Endothelial cell of umbilical vein (primary cell): ENCODE data around the gene KCNQ1OT1. TPM values are rescaled to one million over a fixed set of nuclear protein-coding genes. Genes with fewer than 3 reads are reported as not detected.

ENCODE experiments used
- BruUV-seq: library from RNA; stranded (reverse); fragments of 400-500 nt; replicated peaks from 2 replicates; lab custom pipeline; 2021; lab: Mats Ljungman, UMichigan
- CTCF ChIA-PET: fragments of 300-600, 350-600 bp; sonication (Branson Sonifier 250); formaldehyde crosslinking; loops from one replicate; lab custom pipeline; 2021; ENCODE audit warnings: antibody characterized with exemption, inconsistent platforms; lab: Charles Lee
- POLR2A ChIA-PET: fragments of 300-600, 350-600 bp; sonication (Branson Sonifier 250); formaldehyde crosslinking; loops from one replicate; lab custom pipeline; 2021; ENCODE audit warnings: antibody characterized with exemption, inconsistent platforms; lab: Charles Lee
- DNase-seq: peaks from one replicate; pipeline ENCODE4 v3.0.0-alpha.2; 2011; ENCODE audit warnings: low read depth, low spot score
- FAIRE-seq: peaks from 2 replicates; lab custom pipeline; 2011; peaks lifted over from hg19 to GRCh38; lab: Jason Lieb, UNC
- H2AFZ ChIP-seq: 2 replicates; pipeline ENCODE4 v1.6.0; 2012; ENCODE audit warnings: low read depth, low read length, control low read depth, inconsistent platforms
- H3K27ac ChIP-seq: 2 replicates; pipeline ENCODE4 v1.5.1; 2011; ENCODE audit warnings: low read depth, mild to moderate bottlenecking, control low read depth, low read length, moderate library complexity; ENCODE audit not compliant: insufficient read depth
- H3K27me3 ChIP-seq, 2 experiments: 2 replicates each; pipeline versions ENCODE4 v1.6.0 to v1.6.1; 2011; ENCODE audit warnings: low read length in 2 of 2, mixed read lengths in 1 of 2; ENCODE audit not compliant: control insufficient read depth in 2 of 2, insufficient read depth in 2 of 2
- H3K36me3 ChIP-seq, 2 experiments: 2 replicates in 1 of 2; 3 replicates in 1 of 2; pipeline ENCODE4 v1.5.1; 2011; ENCODE audit warnings: low read length in 2 of 2, mild to moderate bottlenecking in 1 of 2, moderate library complexity in 1 of 2; ENCODE audit not compliant: control insufficient read depth in 2 of 2, insufficient read depth in 2 of 2; ENCODE audit errors: extremely low read depth in 1 of 2
- H3K4me1 ChIP-seq: 3 replicates; pipeline ENCODE4 v1.5.1; 2011; ENCODE audit warnings: mild to moderate bottlenecking, low read length; ENCODE audit not compliant: control insufficient read depth, insufficient read depth; ENCODE audit errors: extremely low read depth
- H3K4me2 ChIP-seq: 2 replicates; pipeline ENCODE4 v1.6.1; 2011; ENCODE audit warnings: low read length, control low read depth, mixed read lengths; ENCODE audit not compliant: insufficient read depth
- H3K4me3 ChIP-seq, 3 experiments: fragments of 200-600 bp in 1 of 3; sonication (generic), shearing (Covaris generic) in 1 of 3; replicated peaks in 1 of 3; 2 replicates each; pipeline ENCODE4 v1.5.1; 2011 to 2016; ENCODE audit warnings: control low read depth in 3 of 3, low read length in 3 of 3, mild to moderate bottlenecking in 2 of 3, inconsistent platforms in 1 of 3, low read depth in 1 of 3, moderate library complexity in 1 of 3; ENCODE audit not compliant: insufficient read depth in 1 of 3
- H3K79me2 ChIP-seq: 2 replicates; pipeline ENCODE4 v1.6.0; 2012; ENCODE audit warnings: low read length, inconsistent platforms; ENCODE audit not compliant: control insufficient read depth, insufficient read depth
- H3K9ac ChIP-seq: replicated peaks from 2 replicates; pipeline ENCODE3; 2011; ENCODE audit warnings: low read length, control low read depth; ENCODE audit not compliant: insufficient read depth; ENCODE audit errors: extremely low read depth
- H3K9me1 ChIP-seq: replicated peaks from 3 replicates; pipeline ENCODE4 v1.6.0; 2011; ENCODE audit warnings: mild to moderate bottlenecking, low read length; ENCODE audit not compliant: control insufficient read depth, insufficient read depth; ENCODE audit errors: extremely low read depth
- H3K9me3 ChIP-seq: replicated peaks from 2 replicates; pipeline ENCODE4 v1.5.1; 2012; ENCODE audit warnings: low read length, inconsistent platforms; ENCODE audit not compliant: control insufficient read depth, insufficient read depth
- H4K20me1 ChIP-seq: replicated peaks from 2 replicates; pipeline ENCODE3; 2011; ENCODE audit warnings: mild to moderate bottlenecking, low read length; ENCODE audit not compliant: control insufficient read depth, insufficient read depth; ENCODE audit errors: extremely low read depth
- FOS ChIP-seq: IDR thresholded peaks from 2 replicates; pipeline ENCODE4 v1.6.1; 2011; ENCODE audit warnings: mild to moderate bottlenecking, low read length, moderate library complexity, borderline replicate concordance; ENCODE audit not compliant: insufficient read depth
- GATA2 ChIP-seq: IDR thresholded peaks from 2 replicates; pipeline ENCODE4 v1.7.0; 2011; ENCODE audit warnings: low read depth, mild to moderate bottlenecking, moderate library complexity, mixed read lengths, low read length; ENCODE audit not compliant: insufficient read length, insufficient read depth
- JUN ChIP-seq: IDR thresholded peaks from 2 replicates; pipeline ENCODE4 v1.6.1; 2011; ENCODE audit warnings: borderline replicate concordance, low read depth; ENCODE audit not compliant: insufficient read length, insufficient read depth
- MYC ChIP-seq: IDR thresholded peaks from one replicate; pipeline ENCODE4 v1.6.1; 2011; ENCODE audit warnings: mild to moderate bottlenecking, low read depth, low read length
- POLR2AphosphoS5 ChIP-seq: IDR thresholded peaks from 2 replicates; pipeline ENCODE4 v1.6.1; 2012; ENCODE audit warnings: low read depth, mild to moderate bottlenecking, control low read depth, low read length, moderate library complexity; ENCODE audit not compliant: insufficient read depth
- dilution Hi-C: fragments of 300-500 bp; cut with MboI; formaldehyde crosslinking; loops from one replicate; pipeline ENCODE4 v1.15.0; 2019; ENCODE audit warnings: low sequenced_read_pairs; ENCODE audit not compliant: extremely low pct_ligation_motif_present
- intact Hi-C: fragments of 100-400 bp; cut with micrococcal nuclease; formaldehyde crosslinking; loops from one replicate; pipeline ENCODE4 v1.10.0; 2022
- polyA plus RNA-seq, 4 experiments: library from polyadenylated mRNA; depleted of rRNA in 3 of 4; stranded (reverse) in 3 of 4; unstranded in 1 of 4; fragments of >200 nt; gene quantifications; 2 replicates each; pipeline versions ENCODE4 v1.2.1 to v1.2.3, GENCODE V29; 2011 to 2012; ENCODE audit warnings: missing spikeins in 1 of 4
- total RNA-seq: library from RNA; stranded (reverse); gene quantifications from 2 replicates; pipeline ENCODE4 v1.2.3, GENCODE V29; 2021
- TF ChIP-seq, protein P1 (sequence below), 2 donors: IDR thresholded peaks; 1 replicate in 1 of 2; 2 replicates in 1 of 2; pipeline ENCODE4 v1.5.1; 2011; ENCODE audit warnings: low read length in 2 of 2, mild to moderate bottlenecking in 2 of 2, moderate library complexity in 2 of 2, control low read depth in 1 of 2, inconsistent platforms in 1 of 2, low read depth in 1 of 2; ENCODE audit not compliant: insufficient read depth in 1 of 2; ENCODE audit errors: extremely low read depth in 1 of 2

Gene KCNQ1OT1
- total and polyA plus RNA-seq, 2 donors (not counting 3 experiments of a cell fraction or from before 2014, with no cell fraction given) = 0.11 to 1.8 TPM

GRCh38 chr11:2576111-2576510 lies 123.7 kb downstream of the KCNQ1OT1 start:
- Histone ChIP-seq H4K20me1 (no peaks in the 10 kb centered on the region), H3K36me3 (no peaks in the 10 kb centered on the region), H3K4me1 (no peaks in the 10 kb centered on the region), H2AFZ (no peak overlapping the region), H3K4me2 (no peak overlapping the region), H3K9me3 (no peaks in the 10 kb centered on the region), H3K4me3 (no peak overlapping the region), H3K9me1 (no peaks in the 10 kb centered on the region), H3K27ac (no peak overlapping the region), H3K9ac (no peak overlapping the region), H3K27me3 (no peaks in the 10 kb centered on the region), H3K79me2 (no peaks in the 10 kb centered on the region)
- POLR2A ChIA-PET = no interaction called here
- TF ChIP-seq GATA2 (no peak), POLR2AphosphoS5 (no peak), JUN (no peak)
- TF ChIP-seq, protein P1, sequence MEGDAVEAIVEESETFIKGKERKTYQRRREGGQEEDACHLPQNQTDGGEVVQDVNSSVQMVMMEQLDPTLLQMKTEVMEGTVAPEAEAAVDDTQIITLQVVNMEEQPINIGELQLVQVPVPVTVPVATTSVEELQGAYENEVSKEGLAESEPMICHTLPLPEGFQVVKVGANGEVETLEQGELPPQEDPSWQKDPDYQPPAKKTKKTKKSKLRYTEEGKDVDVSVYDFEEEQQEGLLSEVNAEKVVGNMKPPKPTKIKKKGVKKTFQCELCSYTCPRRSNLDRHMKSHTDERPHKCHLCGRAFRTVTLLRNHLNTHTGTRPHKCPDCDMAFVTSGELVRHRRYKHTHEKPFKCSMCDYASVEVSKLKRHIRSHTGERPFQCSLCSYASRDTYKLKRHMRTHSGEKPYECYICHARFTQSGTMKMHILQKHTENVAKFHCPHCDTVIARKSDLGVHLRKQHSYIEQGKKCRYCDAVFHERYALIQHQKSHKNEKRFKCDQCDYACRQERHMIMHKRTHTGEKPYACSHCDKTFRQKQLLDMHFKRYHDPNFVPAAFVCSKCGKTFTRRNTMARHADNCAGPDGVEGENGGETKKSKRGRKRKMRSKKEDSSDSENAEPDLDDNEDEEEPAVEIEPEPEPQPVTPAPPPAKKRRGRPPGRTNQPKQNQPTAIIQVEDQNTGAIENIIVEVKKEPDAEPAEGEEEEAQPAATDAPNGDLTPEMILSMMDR (IDR thresholded peaks at IDR 0.05; ENCODE audit: extremely low read depth in 1 of 2, insufficient read depth in 1 of 2, low read depth in 1 of 2, low read length in 2 of 2) = no peak
- intact Hi-C loops (no loop called here), dilution Hi-C loops (no loop called here)
- BruUV-seq = no TSS peak
- CTCF ChIA-PET = no interaction called here
- DNase-seq = no peak
- no peak for FAIRE-seq

GRCh38 chr11:2575591-2576051 lies 124.2 kb downstream of the KCNQ1OT1 start:
- no peaks in the 10 kb centered on the region for H3K9me3 ChIP-seq
- CTCF ChIA-PET = no interaction called here

More at GRCh38 chr11:2575591-2576051, 124.2 kb downstream of the KCNQ1OT1 start:
- Histone ChIP-seq H3K9ac (no peak overlapping the region), H3K27me3 (no peaks in the 10 kb centered on the region), H2AFZ (no peak overlapping the region), H3K9me1 (no peaks in the 10 kb centered on the region), H3K79me2 (no peaks in the 10 kb centered on the region), H3K4me2 (no peak overlapping the region), H3K4me1 (no peaks in the 10 kb centered on the region), H3K4me3 (no peak overlapping the region), H4K20me1 (no peaks in the 10 kb centered on the region), H3K27ac (no peak overlapping the region), H3K36me3 (no peaks in the 10 kb centered on the region)
- no peak for TF ChIP-seq MYC
- TF ChIP-seq FOS = no peak
- TF ChIP-seq JUN = no peak
- no TSS peak for BruUV-seq
- DNase-seq = no peak
- dilution Hi-C loops = no loop called here
- no peak for FAIRE-seq
- POLR2A ChIA-PET = no interaction called here
- intact Hi-C loops = no loop called here
